NCI-H146 treated with DMSO at 0.1 percent for 48 hours (cell line): ENCODE data around the gene CRY1.
"Not testable (repeated sequence)": the region's sequence is repeated elsewhere in the genome, so short reads cannot be mapped to it uniquely, and the experiment has no call there.

ENCODE experiments used
- DNase-seq: peaks from one replicate; lab custom pipeline; 2025; ENCODE audit not compliant: unreplicated experiment; lab: John Stamatoyannopoulos, UW

The CRY1 gene

DNA sequence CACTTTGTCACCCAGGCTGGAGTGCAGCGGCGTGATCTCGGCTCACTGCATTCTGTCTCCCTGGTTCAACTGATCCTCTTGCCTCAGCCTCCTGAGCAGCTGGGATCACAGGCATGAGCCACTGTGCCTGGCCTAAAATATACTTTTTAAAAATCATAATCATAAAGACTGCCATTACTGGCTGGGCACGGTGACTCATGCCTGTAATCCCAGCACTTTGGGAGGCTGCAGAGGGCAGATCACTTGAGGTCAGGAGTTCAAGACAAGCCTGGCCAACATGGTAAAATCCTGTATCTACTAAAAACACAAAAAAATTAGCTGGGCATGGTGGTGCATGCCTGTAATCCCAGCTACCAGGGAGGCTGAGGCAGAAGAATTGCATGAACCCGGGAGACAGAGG is 20.1 kb downstream of the CRY1 start:
- DNase-seq: not testable (repeated sequence)

- DNase-seq: no peak
These were observed 26.7 kb downstream of the CRY1 start for GRCh38 chr12:107066691-107067090.

DNA sequence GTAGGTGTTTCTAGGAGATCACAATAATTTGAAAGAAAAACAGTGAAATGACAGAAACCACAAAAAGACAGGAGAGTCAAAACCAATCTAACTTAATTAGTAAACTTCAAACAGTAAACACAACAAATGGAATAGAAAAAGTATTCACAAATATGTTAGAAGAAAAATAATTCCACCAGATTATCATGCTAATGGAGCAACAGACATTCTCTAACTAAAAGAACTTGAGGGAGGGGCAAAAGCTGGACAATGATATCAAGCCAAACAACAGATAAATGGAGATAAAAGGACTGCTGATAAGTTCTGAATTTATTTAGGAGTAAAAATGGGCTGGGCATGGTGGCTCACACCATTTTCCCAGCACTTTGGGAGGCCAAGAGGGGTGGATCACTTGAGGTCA is 28.7 kb downstream of the CRY1 start:
- no peak for DNase-seq

DNA sequence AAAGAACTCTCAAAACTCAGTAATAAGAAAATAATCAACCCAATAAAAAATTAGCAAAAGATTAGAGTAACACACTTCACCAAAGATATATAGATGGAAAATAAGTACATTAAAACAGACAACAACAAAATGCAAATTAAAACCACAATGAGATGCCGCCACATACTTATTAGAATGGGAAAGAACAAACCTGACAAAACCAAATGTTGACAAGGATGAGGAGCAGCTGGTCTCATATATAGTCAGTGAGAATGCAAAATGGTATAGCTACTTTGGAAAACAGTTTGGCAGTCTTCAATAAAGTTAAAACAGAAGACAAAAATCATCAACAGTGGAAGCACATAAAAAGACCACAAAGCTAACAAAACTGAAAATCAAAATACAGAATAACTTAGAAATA is 29.1 kb downstream of the CRY1 start:
- no peak for DNase-seq

GRCh38 chr12:107058190-107058589 is 35.2 kb downstream of the CRY1 start:
- DNase-seq: no peak

DNA sequence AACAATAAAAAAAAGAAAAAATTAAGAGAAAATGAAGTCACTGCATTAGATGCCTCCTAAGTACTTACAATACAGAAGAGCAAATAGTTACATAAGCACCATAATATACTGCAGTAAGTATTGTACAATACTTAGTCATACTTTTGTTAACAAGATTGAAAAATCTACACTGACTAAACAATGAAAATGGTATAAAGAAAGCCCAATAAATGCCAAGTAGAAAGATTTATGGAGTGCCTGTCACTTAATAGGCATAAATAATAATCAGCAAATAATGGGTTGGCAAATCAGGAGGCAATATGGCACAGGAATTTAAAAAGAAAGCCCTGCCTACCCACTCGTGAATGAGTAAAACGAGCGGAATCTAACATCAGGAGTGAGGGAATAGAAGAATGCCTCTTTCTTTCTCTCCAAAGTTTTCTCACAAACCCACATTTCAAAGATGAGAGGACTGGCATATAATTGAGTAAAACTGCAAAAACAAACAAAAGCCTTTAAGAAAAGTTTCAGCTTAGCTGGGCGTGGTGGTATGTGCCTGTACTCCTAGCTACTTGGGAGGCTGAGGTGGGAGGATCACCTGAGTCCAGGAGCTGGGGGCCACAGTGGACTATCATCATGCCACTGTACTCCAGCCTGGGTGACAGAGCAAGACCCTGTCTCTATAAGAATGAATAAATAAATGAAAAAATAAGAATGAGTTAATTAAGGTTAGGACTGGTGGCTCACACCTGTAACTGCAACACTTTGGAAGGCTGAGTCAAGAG is 36.1 kb downstream of the CRY1 start:
- DNase-seq: no peak

DNA sequence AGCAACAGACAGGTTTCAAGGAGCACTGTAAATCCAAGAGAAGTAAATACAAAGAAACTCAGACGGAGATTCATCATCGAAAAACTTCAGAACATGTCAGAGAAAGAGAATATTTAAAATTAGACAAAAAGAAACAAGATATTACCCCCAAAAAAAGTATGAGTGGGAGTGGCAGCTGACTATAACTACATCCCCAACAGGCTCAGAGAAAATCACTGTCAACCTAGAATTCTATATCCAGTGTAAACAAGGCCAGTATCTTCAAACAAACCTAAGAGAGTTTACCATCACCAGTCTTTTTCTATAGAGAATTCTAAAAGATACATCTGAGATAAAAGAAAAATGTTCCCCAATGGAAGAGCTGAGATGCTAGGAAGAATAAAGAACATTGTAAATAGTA is 39.6 kb downstream of the CRY1 start:
- no peak for DNase-seq

GRCh38 chr12:107045186-107045585 is 48.2 kb downstream of the CRY1 start:
- no peak for DNase-seq

DNA sequence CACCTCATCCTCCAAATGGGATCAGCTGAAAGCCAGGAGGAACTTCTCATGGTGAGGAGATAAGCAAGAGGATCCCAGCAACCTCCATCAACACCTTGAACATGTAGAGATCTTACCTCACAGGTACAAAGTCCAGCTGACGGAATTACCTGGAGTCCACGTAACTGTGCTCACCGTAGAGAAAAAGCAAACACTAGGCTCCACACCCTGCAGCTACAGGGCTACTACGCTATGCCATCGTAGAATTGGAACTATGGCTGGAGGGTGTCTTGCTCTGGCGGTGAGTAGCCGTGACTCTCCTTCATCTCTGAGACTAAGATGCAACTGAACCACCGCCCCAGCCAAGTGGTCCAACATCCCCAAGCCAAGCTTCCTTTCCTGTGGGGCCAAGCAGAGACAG is 50.5 kb downstream of the CRY1 start:
- no peak for DNase-seq

GRCh38 chr12:107035733-107036132 is 57.6 kb downstream of the CRY1 start:
- no peak for DNase-seq

GRCh38 chr12:107033758-107034739 is 59.3 kb downstream of the CRY1 start:
- no peak for DNase-seq

- DNase-seq: no peak
These were observed 61.1 kb downstream of the CRY1 start for GRCh38 chr12:107032266-107032665.

GRCh38 chr12:107031061-107031460 is 62.3 kb downstream of the CRY1 start:
- no peak for DNase-seq

- no peak for DNase-seq
These were observed 64.3 kb downstream of the CRY1 start for GRCh38 chr12:107029081-107029480.

DNA sequence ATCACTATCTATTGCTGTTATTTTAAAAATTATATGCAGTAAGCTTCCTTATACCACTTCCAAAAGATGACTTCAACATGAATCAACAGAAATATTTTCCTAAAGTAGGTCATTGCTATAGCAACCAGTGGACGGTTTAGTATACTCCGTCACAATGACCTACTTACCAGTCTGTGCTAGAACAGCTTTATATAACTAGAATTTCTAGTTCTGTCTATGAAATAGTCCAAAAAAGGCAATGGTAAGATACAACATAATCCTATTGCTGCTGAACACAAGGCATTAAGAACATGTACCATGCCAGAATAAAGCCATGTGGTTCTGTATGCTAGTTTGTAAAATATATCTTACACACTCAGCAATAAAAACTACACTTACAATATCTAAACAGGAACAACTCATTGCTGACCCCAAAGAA is 65.7 kb downstream of the CRY1 start:
- DNase-seq: no peak

DNA sequence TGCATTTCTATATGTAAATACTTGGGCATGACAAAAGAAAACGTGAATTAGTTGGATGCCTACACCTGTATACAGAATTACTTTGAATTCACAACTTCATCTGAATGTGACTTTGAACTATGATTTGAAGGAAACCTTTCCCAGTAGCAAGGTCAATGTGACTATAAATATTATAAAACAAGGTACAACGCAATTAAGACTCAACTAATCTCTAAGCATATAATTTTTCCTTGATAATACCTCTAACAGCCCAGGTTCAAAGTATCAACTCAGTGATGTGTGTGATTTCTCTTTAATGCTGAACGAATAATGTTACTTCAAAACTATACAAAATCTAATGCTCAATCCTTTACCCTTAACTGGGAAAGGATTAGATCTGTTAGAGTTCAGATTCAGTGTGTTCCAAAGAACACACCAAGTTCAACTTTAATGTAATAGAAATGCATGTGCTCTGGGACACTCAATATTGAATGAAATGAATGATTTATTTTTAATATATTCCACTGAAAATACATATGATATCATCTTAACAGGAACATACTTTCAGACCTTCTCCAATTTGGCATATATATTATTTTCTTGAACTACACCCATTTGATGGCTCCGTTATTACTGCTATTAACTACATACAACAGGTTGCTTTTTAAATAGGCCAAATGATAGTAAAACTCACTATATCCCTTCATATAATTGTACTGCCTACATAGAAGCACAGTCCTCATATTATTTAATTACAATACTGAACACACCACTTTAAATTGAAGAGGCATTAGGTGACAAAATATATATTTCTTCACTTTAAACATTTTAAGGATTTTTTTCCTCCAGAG is 66.3 kb downstream of the CRY1 start:
- DNase-seq: no peak

DNA sequence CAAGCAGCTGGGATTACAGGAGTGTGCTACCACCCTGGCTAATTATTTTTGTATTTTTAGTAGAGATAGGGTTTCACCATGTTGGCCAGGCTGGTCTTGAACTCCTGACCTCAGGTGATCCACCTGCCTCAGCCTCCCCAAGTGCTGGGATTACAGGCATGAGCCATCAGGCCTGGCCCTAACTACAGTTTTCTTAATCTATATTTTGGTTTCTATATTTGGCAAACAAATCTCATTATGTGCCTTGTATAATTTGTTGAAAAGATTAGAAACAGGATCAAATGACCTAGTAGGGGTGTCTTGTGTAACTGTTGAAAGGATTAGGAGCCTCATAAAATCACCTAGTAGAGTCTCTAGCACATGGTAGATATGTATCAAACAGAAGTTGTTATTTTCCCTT is 67.0 kb downstream of the CRY1 start:
- DNase-seq: not testable (repeated sequence)

GRCh38 chr12:107025671-107026070 is 67.7 kb downstream of the CRY1 start:
- DNase-seq: no peak

- DNase-seq: no peak
These were observed 73.8 kb downstream of the CRY1 start for GRCh38 chr12:107019546-107019945.

DNA sequence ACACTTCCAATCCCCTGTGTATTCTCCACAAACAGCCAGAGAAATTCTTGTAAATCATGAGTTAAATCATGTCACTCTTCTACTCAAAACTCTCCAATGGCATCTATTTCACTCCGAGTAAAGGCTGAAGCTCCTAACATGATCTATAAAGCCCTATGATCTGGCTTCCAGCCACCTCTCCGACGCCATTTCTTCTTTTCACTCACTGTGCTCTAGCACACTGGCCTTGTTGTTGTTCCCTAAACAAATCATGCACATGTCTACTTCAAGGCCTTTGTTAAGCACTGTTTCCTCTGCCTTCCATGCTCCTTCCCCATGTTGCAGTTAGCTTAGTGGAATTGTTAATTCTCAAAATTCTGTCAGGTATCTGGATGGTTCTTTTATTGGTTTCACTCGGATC is 76.3 kb downstream of the CRY1 start:
- no peak for DNase-seq

DNA sequence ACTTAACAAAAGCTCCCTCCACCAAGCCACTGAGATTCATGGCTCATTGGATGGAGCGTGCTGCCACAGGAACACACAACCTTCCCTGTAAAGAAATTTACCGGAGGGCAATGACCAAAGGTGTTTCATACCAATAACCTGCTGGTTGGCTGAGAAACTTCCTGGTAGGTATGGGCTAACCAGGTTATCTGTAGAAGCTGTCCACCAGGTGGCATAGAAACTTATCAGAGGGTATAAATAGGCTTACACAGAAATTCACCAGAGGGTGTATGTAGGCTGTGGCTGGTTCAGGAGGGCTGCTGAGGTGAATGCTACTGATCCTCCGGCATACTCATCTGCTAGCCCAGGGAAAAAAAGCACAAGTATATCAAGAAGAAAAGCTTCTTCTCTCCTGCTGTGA is 79.3 kb downstream of the CRY1 start:
- DNase-seq: peak; percentile 8
